ENCODE results near the gene DHRS1.

DHRS1 gene

DNA sequence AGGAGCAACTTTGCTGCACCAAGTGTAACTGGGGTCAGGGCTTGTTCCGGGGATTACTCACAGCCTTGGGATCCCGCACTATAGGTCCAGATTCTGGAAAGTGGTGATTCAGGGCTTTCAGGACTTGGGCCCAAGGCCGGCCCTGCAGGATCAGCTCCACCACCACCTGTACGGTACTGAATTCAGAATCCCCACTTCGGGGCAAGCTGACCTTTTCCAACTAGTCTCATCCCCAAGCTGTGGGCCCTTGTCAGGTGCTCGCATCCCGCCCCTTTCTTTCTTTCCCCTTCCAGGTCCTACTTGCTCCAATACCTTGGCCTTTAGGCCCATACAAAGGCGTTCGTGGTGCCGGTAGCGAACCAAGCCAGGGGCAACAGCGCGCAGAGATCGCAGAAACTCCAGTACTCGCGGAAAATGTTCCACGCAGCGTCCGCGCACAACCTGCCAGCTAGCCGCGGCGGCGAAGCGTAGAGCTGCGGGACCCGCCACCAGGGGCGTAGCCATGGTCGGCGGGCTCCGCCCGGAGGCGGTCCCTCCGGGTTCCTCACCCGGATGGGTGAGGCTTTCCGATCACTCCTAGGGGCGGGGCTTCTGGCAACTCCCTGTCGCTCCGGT, 57.6 kb downstream of the DHRS1 start:
- DNase-seq = peak; percentile 94 to 95
